ENCODE data around the gene BDH1. TPM values are rescaled to one million over a fixed set of nuclear protein-coding genes. Genes with fewer than 3 reads are reported as not detected.

Gene BDH1
- polyA plus RNA-seq, 1 of the 3 experiments (the other 2 are of a cell fraction) = 19.8 TPM

GRCh38 chr3:197562398-197563251, 6.9 kb upstream of the BDH1 start (continued):
- TF ChIP-seq, protein P1, sequence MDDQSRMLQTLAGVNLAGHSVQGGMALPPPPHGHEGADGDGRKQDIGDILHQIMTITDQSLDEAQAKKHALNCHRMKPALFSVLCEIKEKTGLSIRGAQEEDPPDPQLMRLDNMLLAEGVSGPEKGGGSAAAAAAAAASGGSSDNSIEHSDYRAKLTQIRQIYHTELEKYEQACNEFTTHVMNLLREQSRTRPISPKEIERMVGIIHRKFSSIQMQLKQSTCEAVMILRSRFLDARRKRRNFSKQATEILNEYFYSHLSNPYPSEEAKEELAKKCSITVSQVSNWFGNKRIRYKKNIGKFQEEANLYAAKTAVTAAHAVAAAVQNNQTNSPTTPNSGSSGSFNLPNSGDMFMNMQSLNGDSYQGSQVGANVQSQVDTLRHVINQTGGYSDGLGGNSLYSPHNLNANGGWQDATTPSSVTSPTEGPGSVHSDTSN (IDR thresholded peaks at IDR 0.05) = no peak
- no peak for TF ChIP-seq RCOR1 (IDR thresholded peaks at IDR 0.05; ENCODE audit: low read length)
- no peak for TF ChIP-seq YY1 (IDR thresholded peaks at IDR 0.05; ENCODE audit: low read depth)
- no peak for TF ChIP-seq GATA2 (CRISPR knock-in tag; IDR thresholded peaks at IDR 0.05)
- TF ChIP-seq GABPA (IDR thresholded peaks at IDR 0.05; ENCODE audit: low read depth) = no peak
- TF ChIP-seq, protein P2, sequence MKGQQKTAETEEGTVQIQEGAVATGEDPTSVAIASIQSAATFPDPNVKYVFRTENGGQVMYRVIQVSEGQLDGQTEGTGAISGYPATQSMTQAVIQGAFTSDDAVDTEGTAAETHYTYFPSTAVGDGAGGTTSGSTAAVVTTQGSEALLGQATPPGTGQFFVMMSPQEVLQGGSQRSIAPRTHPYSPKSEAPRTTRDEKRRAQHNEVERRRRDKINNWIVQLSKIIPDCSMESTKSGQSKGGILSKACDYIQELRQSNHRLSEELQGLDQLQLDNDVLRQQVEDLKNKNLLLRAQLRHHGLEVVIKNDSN (IDR thresholded peaks at IDR 0.05; ENCODE audit: borderline replicate concordance, low read depth) = no peak
- TF ChIP-seq SMC3 (IDR thresholded peaks at IDR 0.05; ENCODE audit: low read depth, low read length) = no peak
- no peak for TF ChIP-seq RXRA (IDR thresholded peaks at IDR 0.05; ENCODE audit: borderline replicate concordance, low read depth)
- TF ChIP-seq MXI1 (IDR thresholded peaks at IDR 0.05; ENCODE audit: low read depth, low read length) = no peak
- no peak for TF ChIP-seq FOXJ3 (CRISPR knock-in tag; IDR thresholded peaks at IDR 0.05)
- TF ChIP-seq TEAD4 (IDR thresholded peaks at IDR 0.05; ENCODE audit: borderline replicate concordance, insufficient read depth) = no peak
- TF ChIP-seq, protein P3, sequence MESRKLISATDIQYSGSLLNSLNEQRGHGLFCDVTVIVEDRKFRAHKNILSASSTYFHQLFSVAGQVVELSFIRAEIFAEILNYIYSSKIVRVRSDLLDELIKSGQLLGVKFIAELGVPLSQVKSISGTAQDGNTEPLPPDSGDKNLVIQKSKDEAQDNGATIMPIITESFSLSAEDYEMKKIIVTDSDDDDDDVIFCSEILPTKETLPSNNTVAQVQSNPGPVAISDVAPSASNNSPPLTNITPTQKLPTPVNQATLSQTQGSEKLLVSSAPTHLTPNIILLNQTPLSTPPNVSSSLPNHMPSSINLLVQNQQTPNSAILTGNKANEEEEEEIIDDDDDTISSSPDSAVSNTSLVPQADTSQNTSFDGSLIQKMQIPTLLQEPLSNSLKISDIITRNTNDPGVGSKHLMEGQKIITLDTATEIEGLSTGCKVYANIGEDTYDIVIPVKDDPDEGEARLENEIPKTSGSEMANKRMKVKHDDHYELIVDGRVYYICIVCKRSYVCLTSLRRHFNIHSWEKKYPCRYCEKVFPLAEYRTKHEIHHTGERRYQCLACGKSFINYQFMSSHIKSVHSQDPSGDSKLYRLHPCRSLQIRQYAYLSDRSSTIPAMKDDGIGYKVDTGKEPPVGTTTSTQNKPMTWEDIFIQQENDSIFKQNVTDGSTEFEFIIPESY (IDR thresholded peaks at IDR 0.05; ENCODE audit: borderline replicate concordance, low read depth) = no peak

DNA sequence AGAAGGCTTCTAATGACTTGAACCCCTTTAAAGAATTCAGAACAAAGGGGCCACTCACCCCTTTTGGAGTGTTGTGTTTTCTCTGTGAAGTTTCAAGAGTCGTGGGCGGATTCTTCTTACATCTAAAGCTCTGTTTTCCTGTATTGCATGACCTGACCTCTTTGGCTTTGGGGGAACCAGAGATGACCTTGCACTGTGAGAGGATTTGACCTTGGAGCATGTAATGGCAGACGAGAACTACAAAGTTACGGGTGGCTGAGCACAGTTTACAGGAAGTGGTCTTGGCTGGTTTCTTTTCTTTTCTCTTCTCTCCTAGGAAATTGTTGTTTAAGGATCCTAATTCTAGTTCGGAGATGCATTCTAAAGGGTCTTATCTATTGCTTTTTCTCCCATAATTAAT, 6.2 kb upstream of the BDH1 start:
- H3K27ac ChIP-seq (ENCODE audit: low read depth in 2 of 2, low read length in 1 of 2) = no peak overlapping the region
- peaks cover 17% of the 10 kb centered on the region for H3K9me3 ChIP-seq
- no peaks in the 10 kb centered on the region for H3K4me1 ChIP-seq (ENCODE audit: control insufficient read depth in 1 of 2, insufficient read depth in 2 of 2, low read depth in 1 of 2, low read length in 1 of 2)
- WGBS (ENCODE audit: low lambda C conversion rate) = 34% methylated on average over 5 of the region's 5 CpGs
- H3K9ac ChIP-seq = no peak overlapping the region
- DNase-seq = no peak
- ChIA-PET CTCF (interaction anchor here (0.9 to 1.6 kb wide), 2 partner anchors 8 to 37 kb away, joined by 3 to 4 read pairs; no protein-coding TSS in a partner anchor), POLR2A (no interaction called here)
- H2AFZ ChIP-seq (ENCODE audit: low read depth) = no peak overlapping the region
- H3K9me2 ChIP-seq = no peaks in the 10 kb centered on the region
- H4K20me1 ChIP-seq (ENCODE audit: insufficient read depth) = no peaks in the 10 kb centered on the region
- H3F3A ChIP-seq (replicated peaks; ENCODE audit: insufficient read depth) = no peaks in the 10 kb centered on the region
- no peaks in the 10 kb centered on the region for H3K79me2 ChIP-seq (ENCODE audit: insufficient read depth)
- no peak overlapping the region for H3K4me3 ChIP-seq (ENCODE audit: low read depth in 2 of 2, low read length in 1 of 2)
- peaks cover 0 to 5% of the 10 kb centered on the region in 2 experiments for H3K36me3 ChIP-seq (replicated peaks in 1 of 2; ENCODE audit: control insufficient read depth in 1 of 2, insufficient read depth in 2 of 2, low read length in 1 of 2)
- H3K27me3 ChIP-seq (ENCODE audit: insufficient read depth) = peaks cover 1% of the 10 kb centered on the region; the same call in 1 of the 2 replicates
- H3K4me2 ChIP-seq = no peak overlapping the region
- TF ChIP-seq MXI1 (IDR thresholded peaks at IDR 0.05; ENCODE audit: low read depth, low read length) = no peak
- TF ChIP-seq GATA2 (CRISPR knock-in tag; IDR thresholded peaks at IDR 0.05) = no peak
- TF ChIP-seq RXRA (IDR thresholded peaks at IDR 0.05; ENCODE audit: borderline replicate concordance, low read depth) = no peak
- TF ChIP-seq EZH2phosphoT487 (IDR thresholded peaks at IDR 0.05; ENCODE audit: borderline replicate concordance, low read depth) = no peak
- TF ChIP-seq, protein P4, sequence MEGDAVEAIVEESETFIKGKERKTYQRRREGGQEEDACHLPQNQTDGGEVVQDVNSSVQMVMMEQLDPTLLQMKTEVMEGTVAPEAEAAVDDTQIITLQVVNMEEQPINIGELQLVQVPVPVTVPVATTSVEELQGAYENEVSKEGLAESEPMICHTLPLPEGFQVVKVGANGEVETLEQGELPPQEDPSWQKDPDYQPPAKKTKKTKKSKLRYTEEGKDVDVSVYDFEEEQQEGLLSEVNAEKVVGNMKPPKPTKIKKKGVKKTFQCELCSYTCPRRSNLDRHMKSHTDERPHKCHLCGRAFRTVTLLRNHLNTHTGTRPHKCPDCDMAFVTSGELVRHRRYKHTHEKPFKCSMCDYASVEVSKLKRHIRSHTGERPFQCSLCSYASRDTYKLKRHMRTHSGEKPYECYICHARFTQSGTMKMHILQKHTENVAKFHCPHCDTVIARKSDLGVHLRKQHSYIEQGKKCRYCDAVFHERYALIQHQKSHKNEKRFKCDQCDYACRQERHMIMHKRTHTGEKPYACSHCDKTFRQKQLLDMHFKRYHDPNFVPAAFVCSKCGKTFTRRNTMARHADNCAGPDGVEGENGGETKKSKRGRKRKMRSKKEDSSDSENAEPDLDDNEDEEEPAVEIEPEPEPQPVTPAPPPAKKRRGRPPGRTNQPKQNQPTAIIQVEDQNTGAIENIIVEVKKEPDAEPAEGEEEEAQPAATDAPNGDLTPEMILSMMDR (IDR thresholded peaks at IDR 0.05) = no peak
- no peak for TF ChIP-seq GABPA (IDR thresholded peaks at IDR 0.05; ENCODE audit: low read depth)
- TF ChIP-seq NRF1 (IDR thresholded peaks at IDR 0.05; ENCODE audit: low read depth, low read length) = no peak
- TF ChIP-seq, protein P3 (IDR thresholded peaks at IDR 0.05; ENCODE audit: borderline replicate concordance, low read depth) = no peak
- no peak for TF ChIP-seq MEF2A (IDR thresholded peaks at IDR 0.05; ENCODE audit: borderline replicate concordance, low read depth)
- TF ChIP-seq ELF1 (IDR thresholded peaks at IDR 0.05) = no peak
- TF ChIP-seq, protein P1 (IDR thresholded peaks at IDR 0.05) = no peak
- TF ChIP-seq EP300 (IDR thresholded peaks at IDR 0.05; ENCODE audit: borderline replicate concordance in 1 of 2, low read depth in 1 of 2, low read length in 1 of 2) = no peak
- no peak for TF ChIP-seq CHD2 (IDR thresholded peaks at IDR 0.05; ENCODE audit: low read length, partially characterized antibody)
- TF ChIP-seq RAD21 (IDR thresholded peaks at IDR 0.05; ENCODE audit: low read length) = no peak
- TF ChIP-seq RCOR1 (IDR thresholded peaks at IDR 0.05; ENCODE audit: low read length) = no peak

All from SK-N-SH (cell line).